SKM-1 treated with dmso at 0.1 percent for 144 hours (cell line): ENCODE data around the gene AKR1C3.
"Not testable (repeated sequence)": the region's sequence is repeated elsewhere in the genome, so short reads cannot be mapped to it uniquely, and the experiment has no call there.

Source experiments
- DNase-seq: peaks from one replicate; lab custom pipeline; 2025; ENCODE audit not compliant: unreplicated experiment; lab: John Stamatoyannopoulos, UW

AKR1C3 gene

GRCh38 chr10:5136468-5137087 lies 42.4 kb downstream of the AKR1C3 start:
- DNase-seq = no peak

GRCh38 chr10:5137699-5138098 lies 43.5 kb downstream of the AKR1C3 start:
- DNase-seq = not testable (repeated sequence)

GRCh38 chr10:5142199-5142598 lies 48.0 kb downstream of the AKR1C3 start:
- no peak for DNase-seq

- no peak for DNase-seq
These were observed 48.9 kb downstream of the AKR1C3 start for GRCh38 chr10:5143137-5143536.

- no peak for DNase-seq
These were observed 52.7 kb downstream of the AKR1C3 start for GRCh38 chr10:5146920-5147254.

GRCh38 chr10:5147255-5147980 lies 53.2 kb downstream of the AKR1C3 start:
- DNase-seq = no peak

- no peak for DNase-seq
These were observed 53.9 kb downstream of the AKR1C3 start for GRCh38 chr10:5147981-5148677.

- no peak for DNase-seq
These were observed 54.4 kb downstream of the AKR1C3 start for GRCh38 chr10:5148678-5149032.

- no peak for DNase-seq
These were observed 56.9 kb downstream of the AKR1C3 start for GRCh38 chr10:5151076-5151475.

GRCh38 chr10:5155951-5156350 lies 61.7 kb downstream of the AKR1C3 start:
- no peak for DNase-seq
